ENCODE measurements around the gene TNK2. TPM values are rescaled to one million over a fixed set of nuclear protein-coding genes. Genes with fewer than 3 reads are reported as not detected.
"Not testable (repeated sequence)": the region's sequence is repeated elsewhere in the genome, so short reads cannot be mapped to it uniquely, and the experiment has no call there.

TNK2 gene
- total and polyA plus RNA-seq, 2 experiments from 2014 or later: 26.1 to 95.3 TPM

DNA sequence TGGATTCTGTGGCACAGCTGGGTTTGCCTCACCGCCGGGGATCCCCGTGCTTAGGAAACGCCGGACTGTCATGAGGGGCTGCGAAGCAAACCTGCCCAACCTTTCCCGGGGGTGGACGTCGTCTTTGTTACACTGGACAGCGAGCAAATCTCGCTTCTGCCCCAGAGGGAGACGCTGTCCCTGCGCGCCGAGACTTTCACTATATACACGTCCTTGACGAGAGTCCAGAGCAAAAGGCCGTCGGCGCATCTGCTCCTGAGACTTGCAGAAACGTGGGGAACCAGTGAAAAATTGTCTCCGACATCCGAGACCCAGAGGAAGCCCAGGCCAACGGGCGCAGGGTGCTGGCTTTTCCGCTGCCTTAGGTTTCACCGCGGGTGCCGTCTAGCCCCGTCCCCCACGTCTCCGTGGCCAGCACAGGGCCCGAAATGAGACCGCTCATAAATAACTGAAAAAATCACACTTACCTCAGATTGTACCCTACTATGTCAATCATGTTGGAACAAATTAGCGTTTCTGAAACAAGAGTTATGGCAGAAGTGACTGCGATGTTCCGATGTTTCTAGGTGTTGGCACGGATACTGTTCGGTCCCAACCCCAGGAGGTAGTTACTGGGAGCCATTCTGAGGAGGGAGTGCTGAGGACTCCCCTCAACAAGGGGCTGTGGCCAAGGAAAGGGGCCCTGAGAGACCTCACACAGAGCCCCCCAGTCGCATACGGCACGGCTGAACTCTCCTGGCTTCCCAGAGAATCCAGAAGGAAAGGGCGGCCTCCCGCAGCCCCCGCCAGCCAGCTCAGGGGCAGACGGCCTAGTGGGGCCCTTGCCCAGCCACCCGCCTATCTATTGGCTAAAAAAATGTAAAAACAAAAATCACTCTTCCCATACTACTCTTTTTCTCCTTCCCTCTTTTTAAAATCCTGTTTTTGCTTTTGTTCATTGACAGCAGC is 82.2 kb downstream of the TNK2 start:
- no peak for TF ChIP-seq CTCF (IDR thresholded peaks at IDR 0.05; ENCODE audit: low read depth, low read length)
- H3K27ac ChIP-seq: no peak overlapping the region
- H3K9me3 ChIP-seq (ENCODE audit: low read depth): no peaks in the 10 kb centered on the region
- no peak overlapping the region for H3K4me3 ChIP-seq
- no peaks in the 10 kb centered on the region for H3K27me3 ChIP-seq
- no peaks in the 10 kb centered on the region for H3K36me3 ChIP-seq
- DNase-seq (ENCODE audit: low read depth in 1 of 2, low spot score in 1 of 2): no peak
- no peaks in the 10 kb centered on the region for H3K4me1 ChIP-seq (ENCODE audit: low read depth)

DNA sequence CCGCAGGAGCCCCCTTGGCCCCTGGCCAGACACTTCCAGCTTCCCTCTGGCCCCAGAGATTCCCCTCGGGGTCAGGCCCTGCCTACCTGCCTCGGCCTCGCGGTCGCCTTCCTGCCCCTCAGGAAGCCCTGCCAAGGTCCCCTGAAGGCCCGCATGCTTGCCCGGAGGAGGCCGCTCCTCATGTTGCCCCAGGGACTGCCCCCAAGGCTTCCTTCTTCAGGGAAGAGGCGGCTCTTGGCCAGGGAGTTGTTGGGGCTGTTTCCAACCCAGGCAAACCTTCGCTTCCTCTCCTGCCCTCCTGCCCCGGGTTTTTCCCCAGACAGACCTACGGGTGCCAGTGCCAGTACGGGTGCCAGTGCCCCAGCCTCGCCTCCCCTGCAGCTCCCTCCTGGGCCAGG is 83.2 kb downstream of the TNK2 start:
- Histone ChIP-seq H3K27ac (no peak overlapping the region), H3K4me1 (ENCODE audit: low read depth) (no peaks in the 10 kb centered on the region), H3K4me3 (no peak overlapping the region), H3K36me3 (no peaks in the 10 kb centered on the region), H3K27me3 (no peaks in the 10 kb centered on the region), H3K9me3 (ENCODE audit: low read depth) (no peaks in the 10 kb centered on the region)
- DNase-seq (ENCODE audit: low read depth in 1 of 2, low spot score in 1 of 2): no peak
- TF ChIP-seq CTCF (IDR thresholded peaks at IDR 0.05; ENCODE audit: low read depth, low read length): no peak

- not testable (repeated sequence) for H3K27me3 ChIP-seq; H3K27ac ChIP-seq; DNase-seq (ENCODE audit: low read depth in 1 of 2, low spot score in 1 of 2); H3K4me3 ChIP-seq; H3K4me1 ChIP-seq (ENCODE audit: low read depth); H3K9me3 ChIP-seq (ENCODE audit: low read depth); H3K36me3 ChIP-seq
Observed at GRCh38 chr3:195824425-195825190, 83.7 kb downstream of the TNK2 start.

DNA sequence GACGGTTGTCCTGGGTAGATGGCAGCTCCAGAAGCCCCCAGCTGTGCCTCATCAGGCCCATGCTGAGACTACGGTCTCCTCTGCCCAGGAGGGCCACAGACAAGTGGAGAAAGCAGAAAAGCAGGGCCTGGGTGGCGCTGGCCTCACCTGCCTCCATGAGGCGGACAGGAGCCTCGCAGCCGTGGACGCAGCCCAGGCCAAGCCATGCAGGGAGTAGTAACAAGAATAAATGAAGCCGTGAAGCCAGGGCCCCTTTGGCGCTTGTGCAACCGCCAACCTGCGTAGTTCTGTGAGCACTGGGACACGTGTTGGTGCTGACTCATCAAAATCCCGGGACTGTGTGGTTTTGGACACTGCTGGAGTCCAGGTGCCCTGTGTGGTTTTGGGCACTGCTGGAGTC is 84.4 kb downstream of the TNK2 start:
- H3K4me3 ChIP-seq: no peak overlapping the region

DNA sequence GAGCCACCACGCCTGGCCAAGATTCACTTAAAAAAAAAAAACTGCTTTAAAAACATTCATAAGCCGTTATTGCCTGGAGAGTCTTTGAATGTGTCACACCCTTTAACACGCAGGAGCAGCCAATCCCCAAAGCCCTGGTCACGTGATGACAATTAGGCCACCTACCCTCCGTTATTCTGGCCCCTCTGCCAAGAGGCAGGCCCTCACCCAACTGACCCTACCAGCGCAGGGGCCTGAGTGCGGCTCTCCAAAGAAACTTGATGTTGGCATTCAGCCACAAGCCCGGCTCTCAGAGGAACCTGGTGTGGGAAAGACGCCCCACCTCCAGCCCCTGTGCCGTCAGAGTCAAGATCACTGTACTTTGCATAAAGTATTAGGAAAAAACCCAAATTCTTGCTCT is 85.1 kb downstream of the TNK2 start:
- Histone ChIP-seq H3K27me3 (no peaks in the 10 kb centered on the region), H3K4me3 (no peak overlapping the region), H3K9me3 (ENCODE audit: low read depth) (no peaks in the 10 kb centered on the region), H3K27ac (no peak overlapping the region), H3K36me3 (no peaks in the 10 kb centered on the region), H3K4me1 (ENCODE audit: low read depth) (no peaks in the 10 kb centered on the region)
- DNase-seq (ENCODE audit: low read depth in 1 of 2, low spot score in 1 of 2): no peak
- TF ChIP-seq CTCF (IDR thresholded peaks at IDR 0.05; ENCODE audit: low read depth, low read length): no peak

More for the DNA sequence above, 84.4 kb downstream of the TNK2 start:
- no peak for TF ChIP-seq CTCF (IDR thresholded peaks at IDR 0.05; ENCODE audit: low read depth, low read length)
- no peaks in the 10 kb centered on the region for H3K27me3 ChIP-seq
- H3K9me3 ChIP-seq (ENCODE audit: low read depth): no peaks in the 10 kb centered on the region
- no peaks in the 10 kb centered on the region for H3K4me1 ChIP-seq (ENCODE audit: low read depth)
- no peak overlapping the region for H3K27ac ChIP-seq
- no peaks in the 10 kb centered on the region for H3K36me3 ChIP-seq
- DNase-seq (ENCODE audit: low read depth in 1 of 2, low spot score in 1 of 2): peak in 1 of 2 donors; percentile 18
